ENCODE results near the gene AHDC1. TPM values are rescaled to one million over a fixed set of nuclear protein-coding genes. Genes with fewer than 3 reads are reported as not detected.

AHDC1 gene
- total and polyA plus RNA-seq, 2 of the 13 experiments (the other 11 are each of a cell fraction or from before 2014, with no cell fraction given) = 1.0 to 2.7 TPM

- Histone ChIP-seq H2AFZ (ENCODE audit: low read length) (no peak overlapping the region), H3K27ac (ENCODE audit: extremely low read length, insufficient read depth, low read length) (no peak overlapping the region), H3K79me2 (ENCODE audit: insufficient read depth, low read length) (no peaks in the 10 kb centered on the region), H3K36me3 (replicated peaks in 1 of 2; ENCODE audit: control insufficient read depth in 1 of 2, insufficient read depth in 2 of 2, low read length in 2 of 2) (no peaks in the 10 kb centered on the region), H3K27me3 (ENCODE audit: control insufficient read depth in 1 of 2, insufficient read depth in 2 of 2, low read length in 2 of 2) (peaks cover 1 to 10% of the 10 kb centered on the region in 2 experiments; a peak in 1 of 5 replicates), H3K4me1 (ENCODE audit: insufficient read depth, low read length) (peaks cover 28% of the 10 kb centered on the region), H3K9ac (ENCODE audit: insufficient read depth, low read depth, low read length) (no peak overlapping the region), H3K4me2 (ENCODE audit: low read depth, low read length) (peak overlapping the region; percentile 63), H3K4me3 (replicated peaks in 1 of 3; ENCODE audit: insufficient read depth in 1 of 3, low read depth in 2 of 3, low read length in 3 of 3) (peak overlapping the region in 1 of 3 experiments; percentile 28; a peak in 1 of 6 replicates), H3K9me3 (ENCODE audit: low read length) (no peaks in the 10 kb centered on the region), H4K20me1 (ENCODE audit: insufficient read depth, low read length) (no peaks in the 10 kb centered on the region)
- DNase-seq (ENCODE audit: low spot score) (peak; percentile 43), FAIRE-seq (no peak), ATAC-seq (peak; percentile 54; the same call in 2 of the 3 replicates)
- BruUV-seq (replicated peaks) = no TSS peak
- intact Hi-C loops (cut with micrococcal nuclease; ENCODE audit: unreplicated experiment) = no loop called here
- 4% methylated on average over 7 of the region's 7 CpGs for WGBS (ENCODE audit: low lambda C conversion rate)
- ChIA-PET POLR2A (no interaction called here), CTCF (ENCODE audit: low intra/inter-chr PET ratio, low total read pairs) (no interaction called here)
- in situ Hi-C loops (cut with HindIII; ENCODE audit: extremely low pct_ligation_motif_present, low pct_unique_long_range_greater_than_20kb) = no loop called here
- TF ChIP-seq SAP130 (CRISPR knock-in tag; IDR thresholded peaks at IDR 0.05; ENCODE audit: low read depth) (peak; percentile 43; the same call in 1 of the 2 replicates), U2AF1 (optimal IDR thresholded peaks at IDR 0.05; ENCODE audit: low read depth, low read length) (no peak), TGIF2 (CRISPR knock-in tag; IDR thresholded peaks at IDR 0.05) (0 out of 2 replicates have a peak, but pooled peaks have one; percentile 30), ZNF644 (CRISPR knock-in tag; IDR thresholded peaks at IDR 0.05; ENCODE audit: low read depth) (0 out of 2 replicates have a peak, but pooled peaks have one; percentile 19), ZBTB1 (CRISPR knock-in tag; IDR thresholded peaks at IDR 0.05; ENCODE audit: borderline replicate concordance) (no peak), CCDC6 (CRISPR knock-in tag; IDR thresholded peaks at IDR 0.05) (no peak), GATAD2A (CRISPR knock-in tag; IDR thresholded peaks at IDR 0.05) (0 out of 2 replicates have a peak, but pooled peaks have one; percentile 44), MAX (IDR thresholded peaks at IDR 0.05) (peak; percentile 43; the same call in 1 of the 2 replicates), HOMEZ (CRISPR knock-in tag; IDR thresholded peaks at IDR 0.05; ENCODE audit: low read depth) (no peak), HOXA5 (CRISPR knock-in tag; IDR thresholded peaks at IDR 0.05) (no peak), ZSCAN25 (CRISPR knock-in tag; IDR thresholded peaks at IDR 0.05) (0 out of 2 replicates have a peak, but pooled peaks have one; percentile 23), ZNF543 (CRISPR knock-in tag; IDR thresholded peaks at IDR 0.05) (peak; percentile 65; the same call in 1 of the 2 replicates), ZNF205 (CRISPR knock-in tag; IDR thresholded peaks at IDR 0.05) (0 out of 2 replicates have a peak, but pooled peaks have one; percentile 20), FOSL2 (CRISPR knock-in tag; IDR thresholded peaks at IDR 0.05) (peak; percentile 47), SALL1 (CRISPR knock-in tag; IDR thresholded peaks at IDR 0.05) (peak; percentile 45; the same call in 1 of the 2 replicates), PRDM10 (CRISPR knock-in tag; IDR thresholded peaks at IDR 0.05; ENCODE audit: low read depth) (peak; percentile 34; the same call in 1 of the 2 replicates), CHD4 (IDR thresholded peaks at IDR 0.05; ENCODE audit: borderline replicate concordance, low read length) (no peak), MNT (IDR thresholded peaks at IDR 0.05) (peak; percentile 90), SIX1 (CRISPR knock-in tag; IDR thresholded peaks at IDR 0.05; ENCODE audit: borderline replicate concordance) (peak; percentile 71; the same call in 1 of the 2 replicates)
These were observed 46.7 kb upstream of the AHDC1 start for GRCh38 chr1:27650539-27651175.

All from HepG2 (cell line).